H9 (cell line): ENCODE results near the gene PHF20. TPM values are rescaled to one million over a fixed set of nuclear protein-coding genes. Genes with fewer than 3 reads are reported as not detected.

Experiments used
- DNase-seq: peaks from one replicate; pipeline ENCODE4 v3.0.0-alpha.2; 2017
- H2AFZ ChIP-seq: one replicate; pipeline ENCODE4 v1.6.1; 2013; ENCODE audit warnings: mild to moderate bottlenecking, low read length, control low read depth, moderate library complexity
- H2AK5ac ChIP-seq: 2 replicates; pipeline ENCODE4 v1.6.1; 2013; ENCODE audit warnings: low read length, control low read depth, mixed read lengths; ENCODE audit not compliant: insufficient read length
- H2BK120ac ChIP-seq: one replicate; pipeline ENCODE4 v1.6.1; 2013; ENCODE audit warnings: low read depth, mild to moderate bottlenecking, low read length, control low read depth, inconsistent platforms; ENCODE audit not compliant: poor library complexity, severe bottlenecking
- H2BK12ac ChIP-seq: 2 replicates; pipeline ENCODE4 v1.6.1; 2013; ENCODE audit warnings: low read length, control low read depth, mixed read lengths, low read depth; ENCODE audit not compliant: insufficient read length
- H2BK15ac ChIP-seq: 2 replicates; pipeline ENCODE4 v1.6.1; 2013; ENCODE audit warnings: low read depth, low read length, control low read depth
- H2BK20ac ChIP-seq: one replicate; pipeline ENCODE4 v1.6.1; 2013; ENCODE audit warnings: low read depth, mild to moderate bottlenecking, low read length, control low read depth, inconsistent platforms; ENCODE audit not compliant: poor library complexity, severe bottlenecking
- H2BK5ac ChIP-seq: 2 replicates; pipeline ENCODE4 v1.6.1; 2013; ENCODE audit warnings: low read length, control low read depth, mixed read lengths; ENCODE audit not compliant: insufficient read length
- H3K14ac ChIP-seq: 2 replicates; pipeline ENCODE4 v1.6.1; 2013; ENCODE audit warnings: low read length, control low read depth; ENCODE audit not compliant: insufficient read depth
- H3K18ac ChIP-seq: 2 replicates; pipeline ENCODE4 v1.6.1; 2013; ENCODE audit warnings: low read depth, mild to moderate bottlenecking, mixed read lengths, low read length, control low read depth; ENCODE audit not compliant: insufficient read length
- H3K23ac ChIP-seq: 2 replicates; pipeline ENCODE4 v1.6.1; 2013; ENCODE audit warnings: low read length, control low read depth, mixed read lengths, low read depth; ENCODE audit not compliant: insufficient read length
- H3K23me2 ChIP-seq: 2 replicates; pipeline ENCODE4 v1.6.1; 2013; ENCODE audit warnings: low read depth, mild to moderate bottlenecking, mixed read lengths, low read length, control low read depth; ENCODE audit not compliant: insufficient read length, poor library complexity, severe bottlenecking
- H3K27ac ChIP-seq: 2 replicates; pipeline ENCODE4 v1.5.1; 2013; ENCODE audit warnings: low read length, control low read depth, mixed read lengths, low read depth; ENCODE audit not compliant: insufficient read length
- H3K27me3 ChIP-seq: 2 replicates; pipeline ENCODE4 v1.6.1; 2013; ENCODE audit warnings: low read length, control low read depth, inconsistent platforms; ENCODE audit not compliant: insufficient read depth
- H3K4ac ChIP-seq: 2 replicates; pipeline ENCODE4 v1.6.1; 2013; ENCODE audit warnings: low read depth, mild to moderate bottlenecking, control low read depth, inconsistent platforms, low read length, moderate library complexity
- H3K4me1 ChIP-seq: 2 replicates; pipeline ENCODE4 v1.6.1; 2013; ENCODE audit warnings: low read length, control low read depth, inconsistent platforms; ENCODE audit not compliant: insufficient read depth
- H3K4me2 ChIP-seq: 2 replicates; pipeline ENCODE4 v1.6.1; 2013; ENCODE audit warnings: low read length, control low read depth, mixed read lengths; ENCODE audit not compliant: insufficient read length, insufficient read depth
- H3K56ac ChIP-seq: 2 replicates; pipeline ENCODE4 v1.6.1; 2013; ENCODE audit warnings: low read depth, mild to moderate bottlenecking, mixed read lengths, low read length, control low read depth; ENCODE audit not compliant: insufficient read length
- H3K79me1 ChIP-seq: 2 replicates; pipeline ENCODE4 v1.6.1; 2013; ENCODE audit warnings: low read depth, mild to moderate bottlenecking, moderate library complexity, low read length, control low read depth, inconsistent platforms; ENCODE audit not compliant: insufficient read depth, poor library complexity, severe bottlenecking
- H3K79me2 ChIP-seq: 2 replicates; pipeline ENCODE4 v1.6.1; 2013; ENCODE audit warnings: low read length, control low read depth, inconsistent platforms; ENCODE audit not compliant: insufficient read depth
- H3K9ac ChIP-seq: 2 replicates; pipeline ENCODE4 v1.6.1; 2013; ENCODE audit warnings: low read length, control low read depth, mixed read lengths; ENCODE audit not compliant: insufficient read length; ENCODE audit errors: extremely low read depth
- H3K9me3 ChIP-seq: one replicate; pipeline ENCODE4 v1.6.1; 2013; ENCODE audit warnings: low read depth, low read length, inconsistent platforms; ENCODE audit not compliant: control insufficient read depth
- H3T11ph ChIP-seq: one replicate; pipeline ENCODE4 v1.6.1; 2013; ENCODE audit warnings: mild to moderate bottlenecking, low read length, control low read depth, inconsistent platforms
- H4K20me1 ChIP-seq: one replicate; pipeline ENCODE4 v1.6.1; 2013; ENCODE audit not compliant: control insufficient read depth, insufficient read length, insufficient read depth
- H4K5ac ChIP-seq: 2 replicates; pipeline ENCODE4 v1.6.1; 2013; ENCODE audit warnings: low read depth, mild to moderate bottlenecking, mixed read lengths, low read length, control low read depth; ENCODE audit not compliant: insufficient read length
- H4K8ac ChIP-seq: replicated peaks from 2 replicates; pipeline ENCODE4 v1.6.1; 2013; ENCODE audit warnings: low read length, control low read depth, mixed read lengths, low read depth; ENCODE audit not compliant: insufficient read length
- H4K91ac ChIP-seq: 2 replicates; pipeline ENCODE4 v1.6.1; 2013; ENCODE audit warnings: low read depth, mild to moderate bottlenecking, moderate library complexity, mixed read lengths, low read length, control low read depth; ENCODE audit not compliant: insufficient read length
- H3K27ac Mint-ChIP-seq, 3 experiments: 2 replicates in 2 of 3; 3 replicates in 1 of 3; pipeline ENCODE4 v1.8.0; 2020 to 2021; ENCODE audit warnings: mixed read lengths in 3 of 3, mild to moderate bottlenecking in 1 of 3, moderate library complexity in 1 of 3
- H3K27me3 Mint-ChIP-seq: 2 replicates; pipeline ENCODE4 v1.8.0; 2021; ENCODE audit warnings: low read depth, mild to moderate bottlenecking, moderate library complexity, mixed read lengths
- H3K36me3 Mint-ChIP-seq, 3 experiments: 2 replicates in 2 of 3; 3 replicates in 1 of 3; pipeline ENCODE4 v1.8.0; 2020 to 2021; ENCODE audit warnings: low read depth in 3 of 3, mixed read lengths in 3 of 3; ENCODE audit not compliant: insufficient read depth in 1 of 3
- H3K4me1 Mint-ChIP-seq, 2 experiments: 2 replicates each; pipeline ENCODE4 v1.8.0; 2020; ENCODE audit warnings: mixed read lengths in 2 of 2
- H3K4me3 Mint-ChIP-seq, 2 experiments: 2 replicates in 1 of 2; 3 replicates in 1 of 2; pipeline ENCODE4 v1.8.0; 2020 to 2021; ENCODE audit warnings: mild to moderate bottlenecking in 2 of 2, mixed read lengths in 2 of 2, moderate library complexity in 1 of 2
- H3K9me3 Mint-ChIP-seq, 2 experiments: 2 replicates in 1 of 2; 3 replicates in 1 of 2; pipeline ENCODE4 v1.8.0; 2020; ENCODE audit warnings: mild to moderate bottlenecking in 2 of 2, mixed read lengths in 2 of 2, moderate library complexity in 1 of 2
- CTCF ChIP-seq: fragments of 200-600 bp; sonication (generic); conservative IDR thresholded peaks from 3 replicates; pipeline ENCODE4 v1.8.0; 2021; ENCODE audit warnings: antibody characterized with exemption, mild to moderate bottlenecking
- WGBS: extraction: QIAGEN DNeasy Blood & Tissue Kit; methylation state at CpG from one replicate; pipeline ENCODE4 v1.1.7; 2013; ENCODE audit warnings: missing lambda C conversion rate, low lambda C conversion rate, mixed read lengths; ENCODE audit not compliant: insufficient read length; ENCODE audit errors: extremely low coverage; 5-methylcytosine and 5-hydroxymethylcytosine counted together
- total RNA-seq: library from RNA; stranded (reverse); gene quantifications from 2 replicates; pipeline ENCODE4 v1.2.1, GENCODE V29; 2021

The PHF20 gene
- total RNA-seq, 1 experiment from 2014 or later: 50.3 TPM

- H2BK5ac ChIP-seq: no peak overlapping the region
- H3T11ph ChIP-seq: no peak overlapping the region
- H2AFZ ChIP-seq: no peak overlapping the region
- H3K36me3 Mint-ChIP-seq: peaks cover 0 to 7% (median 6%) of the 10 kb centered on the region in 3 experiments; a peak in 5 of 7 replicates
- no peak overlapping the region for H3K4me2 ChIP-seq
- H3K4me3 Mint-ChIP-seq: no peak overlapping the region
- no peaks in the 10 kb centered on the region for H3K9me3 ChIP-seq
- no peak overlapping the region for H3K18ac ChIP-seq
- H4K8ac ChIP-seq: no peak overlapping the region
- no peak overlapping the region for H2BK15ac ChIP-seq
- no peaks in the 10 kb centered on the region for H3K79me1 ChIP-seq
- TF ChIP-seq CTCF: no peak
- H4K20me1 ChIP-seq: no peaks in the 10 kb centered on the region
- no peaks in the 10 kb centered on the region for H3K79me2 ChIP-seq
- no peak overlapping the region for H3K27ac ChIP-seq
- no peaks in the 10 kb centered on the region for H3K4me1 ChIP-seq
- H2BK12ac ChIP-seq: no peak overlapping the region
- H4K5ac ChIP-seq: no peak overlapping the region
- no peaks in the 10 kb centered on the region for H3K27me3 Mint-ChIP-seq
- no peak overlapping the region for H3K27ac Mint-ChIP-seq
- no peaks in the 10 kb centered on the region for H3K23me2 ChIP-seq
- H3K27me3 ChIP-seq: no peaks in the 10 kb centered on the region
- H3K9me3 Mint-ChIP-seq: no peaks in the 10 kb centered on the region
- H4K91ac ChIP-seq: no peak overlapping the region
- no peak overlapping the region for H2BK120ac ChIP-seq
- no peak overlapping the region for H3K14ac ChIP-seq
- H2AK5ac ChIP-seq: no peak overlapping the region
- H3K4ac ChIP-seq: no peak overlapping the region
- H3K56ac ChIP-seq: no peak overlapping the region
- DNase-seq: no peak
- WGBS: no CpG with 5 or more reads among the region's 1 CpG
- H3K9ac ChIP-seq: no peak overlapping the region
- no peak overlapping the region for H2BK20ac ChIP-seq
- H3K23ac ChIP-seq: no peak overlapping the region
- H3K4me1 Mint-ChIP-seq: peaks cover 6 to 8% of the 10 kb centered on the region in 2 experiments
Measured at GRCh38 chr20:35888657-35889056, 116.8 kb downstream of the PHF20 start.
